Measurements from ENCODE around the gene DCLK2.

Gene DCLK2

DNA sequence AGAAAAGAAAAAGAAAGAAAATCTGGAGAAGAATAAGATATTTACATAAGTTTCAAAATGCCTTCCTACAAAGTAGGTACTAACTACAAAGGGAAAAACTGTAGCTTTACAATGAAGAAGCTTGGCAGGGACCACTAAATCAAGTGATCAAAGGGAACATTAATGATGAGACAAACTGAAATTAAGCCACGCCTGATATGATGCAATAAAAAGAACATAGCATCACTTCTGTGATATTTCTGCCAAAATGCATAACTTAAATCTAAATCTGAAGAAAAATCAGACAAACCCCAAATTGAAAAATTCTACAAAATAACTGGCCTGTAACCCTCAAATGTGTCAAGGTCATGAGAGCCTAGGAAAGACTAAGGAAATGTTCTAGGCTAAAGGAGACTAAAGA is 8.9 kb upstream of the DCLK2 start:
- DNase-seq (ENCODE audit: low read depth in 1 of 2, low spot score in 1 of 2) = no peak

DNA sequence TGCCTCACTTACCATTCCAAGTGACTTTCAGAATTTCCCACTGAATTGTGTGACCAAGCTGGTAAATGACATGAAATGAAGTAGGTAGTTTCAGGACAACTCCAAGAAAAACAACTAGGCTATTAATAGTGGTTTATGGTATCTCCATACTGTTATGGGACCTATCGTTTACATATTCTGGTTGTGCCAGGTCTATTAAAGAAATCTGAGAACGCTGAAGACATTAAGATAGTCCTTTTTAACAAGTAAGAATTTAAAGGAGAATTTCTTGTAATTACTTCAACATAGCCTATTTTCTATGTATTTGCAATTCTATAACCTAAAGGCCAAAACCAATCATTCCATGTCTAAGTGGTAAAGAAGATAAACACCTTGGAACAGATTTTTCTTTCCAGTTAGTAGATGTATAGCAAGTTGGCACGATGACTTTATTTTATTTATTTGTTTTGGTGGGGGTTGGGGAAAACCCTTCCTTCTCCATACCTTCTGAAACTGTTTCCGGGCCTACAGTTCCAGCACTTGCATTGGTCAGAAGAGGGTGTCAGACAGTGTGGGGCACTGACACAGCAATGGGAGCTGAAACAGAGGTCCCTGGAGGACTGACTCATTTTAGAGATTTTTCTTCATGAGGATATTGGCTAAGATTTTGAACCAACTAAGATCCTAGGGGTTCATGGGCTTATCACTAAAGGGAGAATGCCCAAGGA is 7.6 kb upstream of the DCLK2 start:
- no peak for DNase-seq (ENCODE audit: low read depth in 1 of 2, low spot score in 1 of 2)

DNA sequence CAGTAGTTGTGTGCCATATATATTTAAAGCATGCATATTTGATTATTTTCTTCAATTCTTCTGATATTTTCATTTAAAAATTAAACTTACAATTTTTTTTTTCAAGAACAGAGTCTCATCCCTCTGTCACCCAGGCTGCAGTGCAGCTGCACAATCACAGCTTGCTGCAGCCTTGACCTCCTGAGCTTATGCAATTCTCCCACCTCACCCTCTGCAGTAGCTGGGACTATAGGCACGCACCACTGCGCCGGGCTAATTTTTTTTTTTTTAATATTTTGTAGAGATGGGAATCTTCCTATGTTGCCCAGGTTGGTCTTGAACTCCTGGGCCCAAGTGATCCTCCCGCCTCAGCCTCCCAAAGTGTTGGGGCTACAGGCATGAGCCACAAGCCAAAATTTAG is 5.8 kb upstream of the DCLK2 start:
- DNase-seq (ENCODE audit: low read depth in 1 of 2, low spot score in 1 of 2) = no peak

DNA sequence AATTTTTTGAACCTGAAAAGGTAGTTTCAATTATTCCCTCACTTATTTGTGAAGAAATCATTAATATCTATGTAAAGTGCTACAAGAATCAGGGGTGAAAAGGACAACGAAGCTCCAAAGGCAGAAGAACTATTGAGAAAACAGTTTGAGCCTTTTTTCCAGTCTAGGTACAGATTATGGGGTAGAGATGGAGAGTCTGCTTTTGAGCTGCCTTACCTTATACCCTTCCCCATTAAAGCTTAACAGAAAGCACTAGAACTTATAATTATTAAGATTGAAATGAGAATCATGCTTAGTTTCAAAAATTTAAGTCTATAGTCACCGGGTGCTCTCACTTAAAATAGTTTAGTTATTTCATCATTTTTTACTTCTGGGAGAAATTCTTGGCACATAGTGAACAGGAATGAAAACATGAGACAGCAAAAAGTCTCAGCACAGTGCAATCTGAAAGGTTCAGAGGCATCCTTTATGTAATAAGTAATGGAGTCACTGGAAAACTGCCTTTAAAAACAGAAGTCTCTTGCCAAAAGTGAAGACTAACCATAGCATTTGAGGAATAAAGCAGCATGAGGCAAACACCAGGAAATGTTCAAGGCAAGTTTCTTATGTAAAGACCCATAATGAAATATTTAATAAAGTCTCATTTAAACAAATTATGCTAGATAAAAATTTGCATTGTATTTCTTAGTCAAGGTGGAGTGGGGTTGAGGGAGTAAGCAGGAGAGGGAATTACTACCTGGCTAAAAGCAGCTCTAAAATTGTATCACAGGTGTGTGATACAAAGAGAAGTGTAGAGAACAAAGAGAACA is 5.1 kb upstream of the DCLK2 start:
- DNase-seq (ENCODE audit: low read depth in 1 of 2, low spot score in 1 of 2) = no peak

DNA sequence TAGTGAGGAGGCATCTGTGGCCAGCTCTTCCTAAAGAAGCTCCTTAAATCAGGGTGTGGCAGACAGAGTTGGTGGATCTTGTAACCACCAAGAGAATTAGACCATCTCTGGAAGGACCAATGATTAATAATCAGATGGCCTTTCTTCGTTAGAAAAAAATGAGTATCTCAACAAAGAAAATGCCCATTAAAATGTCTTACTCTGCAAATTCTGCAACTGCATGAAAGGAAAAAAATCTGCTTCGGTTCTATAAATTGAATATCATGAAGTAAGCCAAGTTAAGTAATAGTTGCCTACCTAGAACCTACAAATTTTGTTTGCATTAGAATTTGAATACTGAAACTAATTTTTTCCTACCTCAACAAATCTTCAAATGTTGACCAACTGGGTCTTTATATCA is 4.2 kb upstream of the DCLK2 start:
- DNase-seq (ENCODE audit: low read depth in 1 of 2, low spot score in 1 of 2) = no peak

DNA sequence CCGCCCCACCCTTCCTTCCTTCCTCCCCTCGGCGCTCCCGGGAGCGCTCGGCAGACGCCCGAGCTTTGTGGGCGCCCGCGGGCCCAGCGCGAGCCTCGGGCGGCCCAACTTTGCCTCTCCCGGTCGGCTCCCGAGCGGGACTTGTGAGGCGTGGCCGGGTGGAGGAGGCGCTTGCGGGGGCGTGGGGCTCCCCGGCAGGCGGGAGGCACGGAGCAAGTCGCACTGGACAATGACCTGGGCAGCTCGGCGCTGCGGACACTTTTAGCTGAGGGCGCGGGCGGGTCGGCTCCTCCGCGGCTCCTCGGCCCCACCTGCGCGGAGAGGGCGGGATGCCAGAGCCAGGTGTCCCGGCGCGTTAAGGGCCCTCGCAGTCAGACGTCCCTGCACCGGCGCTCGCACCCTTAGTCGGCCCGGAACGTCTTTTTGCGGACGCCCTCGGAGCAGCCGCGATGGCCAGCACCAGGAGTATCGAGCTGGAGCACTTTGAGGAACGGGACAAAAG is 385 bp downstream of the DCLK2 start:
- DNase-seq (ENCODE audit: low read depth in 1 of 2, low spot score in 1 of 2) = no peak

DNA sequence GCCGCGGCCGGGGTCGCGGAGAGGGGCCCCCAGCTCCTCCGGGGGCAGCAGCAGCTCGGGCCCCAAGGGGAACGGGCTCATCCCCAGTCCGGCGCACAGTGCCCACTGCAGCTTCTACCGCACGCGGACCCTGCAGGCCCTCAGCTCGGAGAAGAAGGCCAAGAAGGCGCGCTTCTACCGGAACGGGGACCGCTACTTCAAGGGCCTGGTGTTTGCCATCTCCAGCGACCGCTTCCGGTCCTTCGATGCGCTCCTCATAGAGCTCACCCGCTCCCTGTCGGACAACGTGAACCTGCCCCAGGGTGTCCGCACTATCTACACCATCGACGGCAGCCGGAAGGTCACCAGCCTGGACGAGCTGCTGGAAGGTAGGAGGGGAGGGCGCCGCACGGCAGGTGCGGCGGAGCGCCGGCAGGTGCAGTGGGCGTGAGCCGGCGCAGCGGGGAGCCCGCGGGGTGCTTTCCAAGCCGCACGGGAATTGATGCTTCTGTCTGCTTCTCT is 886 bp downstream of the DCLK2 start:
- DNase-seq (ENCODE audit: low read depth in 1 of 2, low spot score in 1 of 2) = no peak

DNA sequence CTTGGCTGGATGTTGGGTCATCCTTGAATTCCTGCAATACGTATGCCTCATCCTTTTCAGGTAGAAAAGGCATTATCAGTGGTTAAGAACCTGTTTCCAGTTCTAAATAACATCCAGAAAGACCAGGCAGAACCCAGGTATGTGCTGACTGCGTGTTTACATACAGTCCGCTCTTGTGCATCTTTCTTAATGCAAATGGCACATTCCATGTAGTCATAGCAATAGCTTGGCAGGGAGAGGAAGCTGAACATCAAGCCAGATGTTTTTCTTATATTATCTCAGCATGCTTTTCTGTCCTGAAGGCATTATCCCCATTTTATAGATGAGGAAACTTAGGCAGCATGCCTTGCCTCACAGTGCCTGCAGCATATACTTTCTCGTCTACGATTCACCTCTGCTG is 2.1 kb downstream of the DCLK2 start:
- DNase-seq (ENCODE audit: low read depth in 1 of 2, low spot score in 1 of 2) = no peak

DNA sequence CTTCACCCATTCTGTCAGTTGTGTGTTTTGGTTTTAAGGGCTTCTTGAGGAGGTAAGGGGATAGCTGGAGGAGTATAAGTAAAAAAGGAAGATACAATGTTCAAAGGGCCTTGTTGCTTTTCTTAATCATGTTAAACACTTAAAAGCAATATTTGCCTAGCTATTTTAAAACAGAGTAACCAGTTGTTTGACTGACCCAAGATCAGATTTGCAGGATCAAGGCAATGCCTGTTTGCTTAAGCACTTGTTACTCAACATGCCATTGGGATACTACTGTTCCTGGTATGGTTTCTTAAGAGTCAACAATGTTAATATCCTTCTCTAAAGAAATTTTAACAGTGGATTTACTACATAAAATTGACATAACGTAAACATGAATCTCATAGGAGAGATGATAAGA is 2.6 kb downstream of the DCLK2 start:
- no peak for DNase-seq (ENCODE audit: low read depth in 1 of 2, low spot score in 1 of 2)

DNA sequence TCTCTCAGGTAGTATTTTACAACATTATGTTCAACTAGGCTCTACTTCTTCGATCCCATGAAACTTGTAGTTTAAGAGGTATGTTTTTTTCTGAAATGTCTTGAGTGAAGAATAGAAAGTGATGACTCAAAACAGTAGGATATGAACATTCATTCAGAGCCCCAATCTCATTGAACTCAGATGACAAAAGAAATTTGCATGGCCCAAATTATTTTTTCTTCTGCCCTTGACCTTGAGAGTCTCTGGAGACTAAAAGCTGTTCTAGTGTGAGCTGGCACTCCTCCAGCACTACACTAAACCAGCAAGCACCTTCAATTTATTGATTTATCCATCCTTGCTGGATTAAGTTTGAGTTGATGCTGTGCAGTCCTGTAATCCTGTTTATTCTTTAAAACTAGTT is 4.0 kb downstream of the DCLK2 start:
- DNase-seq (ENCODE audit: low read depth in 1 of 2, low spot score in 1 of 2) = no peak

DNA sequence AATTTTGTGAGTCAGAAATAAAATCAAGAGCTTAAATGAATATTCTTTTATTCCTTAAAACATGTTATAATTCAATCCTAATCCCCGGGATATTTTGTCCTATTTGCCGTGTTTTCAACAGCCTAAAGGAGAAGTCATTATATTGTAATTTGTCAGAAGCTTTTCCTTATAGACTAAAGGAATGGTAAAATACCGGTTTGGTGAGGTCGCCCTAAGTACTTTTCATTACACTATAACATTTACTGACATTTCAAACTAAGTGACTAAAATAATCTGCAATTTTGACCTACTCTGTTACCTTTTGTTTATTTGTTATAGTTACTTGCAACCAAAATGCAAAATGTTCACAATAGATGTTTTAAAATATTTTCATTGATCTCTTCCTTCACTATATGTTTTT is 8.8 kb downstream of the DCLK2 start:
- DNase-seq (ENCODE audit: low read depth in 1 of 2, low spot score in 1 of 2) = no peak

DNA sequence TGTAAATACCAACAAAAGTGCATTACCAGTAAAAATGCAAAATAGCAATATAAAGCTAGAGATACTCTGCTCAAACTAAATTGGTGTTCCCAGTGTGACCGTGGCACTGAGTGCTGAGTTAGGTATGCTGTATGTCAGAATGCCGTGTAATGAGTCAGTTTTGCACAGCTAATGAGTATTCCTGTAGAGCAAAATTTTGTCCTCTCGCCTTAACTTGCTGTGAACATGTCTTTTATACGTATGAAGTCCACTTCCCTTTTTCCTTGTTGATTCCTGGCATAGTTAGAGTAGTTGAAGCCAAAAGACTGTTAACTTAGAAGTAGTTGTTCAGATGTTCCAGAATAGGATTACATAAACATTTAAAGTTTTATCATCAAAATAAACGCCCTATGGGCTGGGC is 11.5 kb downstream of the DCLK2 start:
- no peak for DNase-seq (ENCODE audit: low read depth in 1 of 2, low spot score in 1 of 2)

DNA sequence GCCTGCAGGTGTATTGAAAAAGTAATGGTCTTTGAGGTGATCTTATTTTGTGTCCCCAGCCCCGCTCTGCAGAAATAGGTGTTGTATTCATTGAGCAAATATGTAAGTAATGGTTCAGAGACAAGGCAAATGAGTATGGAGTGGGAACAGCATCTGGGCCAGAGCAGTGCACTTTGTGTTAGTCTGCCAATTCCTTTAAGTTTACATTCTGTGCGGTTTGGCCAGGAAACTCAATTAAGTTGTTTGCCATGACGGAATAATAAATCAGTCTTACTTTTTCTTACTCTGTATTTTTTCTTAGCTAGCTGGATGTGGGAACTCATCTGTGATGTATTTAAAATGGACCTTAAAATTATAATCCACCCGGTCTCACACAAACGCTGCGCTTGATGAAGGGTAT is 12.6 kb downstream of the DCLK2 start:
- no peak for DNase-seq (ENCODE audit: low read depth in 1 of 2, low spot score in 1 of 2)

DNA sequence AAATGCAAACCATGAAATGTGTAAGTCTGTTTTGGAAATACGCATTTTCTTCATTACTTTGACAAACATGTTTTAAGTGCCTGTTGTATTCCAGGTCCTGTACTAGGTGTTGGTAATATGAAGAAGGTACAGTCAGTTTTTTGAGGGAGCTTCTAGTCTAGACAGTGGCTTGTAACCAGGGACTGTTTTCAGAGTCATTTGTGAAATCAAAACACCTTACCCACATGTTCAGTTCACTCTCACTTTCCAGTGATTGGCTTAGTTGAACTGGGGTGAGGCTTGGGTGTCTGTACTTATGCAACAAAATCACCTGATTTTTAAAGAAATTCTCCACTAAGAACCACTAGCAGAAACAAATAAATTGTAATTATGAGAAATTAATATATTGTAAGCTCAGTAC is 16.4 kb downstream of the DCLK2 start:
- DNase-seq (ENCODE audit: low read depth in 1 of 2, low spot score in 1 of 2) = no peak

DNA sequence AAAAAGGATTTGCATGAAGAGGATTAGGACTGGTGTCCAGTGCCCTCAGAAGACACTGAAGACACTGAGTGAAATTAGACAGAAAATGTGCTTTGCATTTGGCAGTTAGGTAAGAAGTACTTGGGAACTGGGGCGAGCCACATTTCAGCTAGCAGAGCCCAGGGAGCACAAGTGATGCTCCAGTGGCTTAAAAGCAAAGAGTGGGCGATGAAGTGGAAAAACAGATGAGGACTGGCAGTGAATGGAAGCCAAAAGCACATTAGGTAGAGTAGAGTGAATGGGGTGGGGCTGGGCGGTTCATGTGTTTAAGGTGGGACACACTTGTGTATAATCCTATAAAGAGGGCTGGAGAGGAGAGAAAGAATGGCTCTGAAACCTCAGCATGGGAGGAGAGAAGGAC is 18.4 kb downstream of the DCLK2 start:
- no peak for DNase-seq (ENCODE audit: low read depth in 1 of 2, low spot score in 1 of 2)

DNA sequence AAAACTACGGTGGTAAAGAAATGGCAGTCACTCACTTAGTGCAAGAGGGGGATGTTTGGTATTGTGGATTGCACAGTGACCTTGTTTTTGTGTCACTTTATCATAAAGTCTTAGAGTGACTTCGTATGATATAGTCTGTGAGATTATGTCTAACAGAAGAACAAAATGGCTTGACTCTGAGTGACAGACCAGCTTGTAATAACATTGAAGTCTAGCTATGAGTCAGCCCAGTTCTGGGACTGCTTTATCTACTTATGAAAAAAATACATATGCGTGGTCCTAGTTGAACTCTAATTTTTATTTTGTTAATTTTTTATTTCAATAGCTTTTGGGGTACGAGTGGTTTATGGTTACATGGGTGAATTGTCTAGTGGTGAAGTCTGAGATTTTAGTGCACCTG is 20.0 kb downstream of the DCLK2 start:
- DNase-seq (ENCODE audit: low read depth in 1 of 2, low spot score in 1 of 2) = no peak

DNA sequence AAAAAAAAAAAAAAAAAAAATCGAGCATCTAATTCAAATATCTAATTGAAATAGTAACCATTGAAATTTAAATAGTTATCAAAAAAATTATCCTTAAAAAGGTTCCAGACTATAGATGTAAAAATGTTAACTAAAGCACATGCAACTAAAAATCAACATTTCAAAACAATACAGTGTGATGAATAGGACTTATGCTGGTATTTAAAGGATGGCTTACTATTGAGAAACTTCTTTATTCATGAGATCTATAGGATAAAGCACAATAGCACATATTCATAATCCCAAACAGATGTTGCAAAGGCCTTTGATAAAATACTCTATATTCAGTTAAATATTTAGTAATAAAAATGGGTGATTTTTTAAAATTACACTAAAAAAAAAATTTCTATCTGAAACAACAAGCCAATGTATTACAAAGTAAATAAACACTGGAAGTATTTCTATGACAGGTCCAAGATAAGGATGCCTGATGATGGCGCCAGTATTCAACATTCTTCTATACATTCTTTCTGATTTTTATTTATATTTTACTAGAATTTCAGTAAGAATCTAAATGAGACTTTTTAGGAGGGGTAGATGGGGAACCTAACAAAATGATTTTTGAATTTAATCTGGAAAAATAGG is 26.3 kb downstream of the DCLK2 start:
- no peak for DNase-seq (ENCODE audit: low read depth in 1 of 2, low spot score in 1 of 2)

DNA sequence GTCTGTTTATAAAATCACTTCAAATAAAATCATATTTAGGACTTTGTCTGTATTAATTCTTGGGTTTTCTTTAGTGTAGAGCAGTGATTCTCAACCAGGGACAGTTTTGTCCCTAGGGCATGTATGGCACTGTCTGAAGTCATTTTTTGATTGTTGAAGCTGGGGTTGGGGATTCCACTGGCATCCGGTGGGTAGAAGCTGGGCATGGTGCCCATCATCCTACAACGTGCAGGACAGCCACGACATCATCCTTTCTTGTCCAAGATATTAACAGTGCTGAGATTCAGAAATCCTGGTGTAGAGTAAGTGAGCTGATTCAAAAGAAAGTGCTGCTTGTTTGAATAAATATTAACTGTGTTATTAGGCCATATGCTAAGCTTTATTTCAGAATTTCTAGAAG is 28.6 kb downstream of the DCLK2 start:
- no peak for DNase-seq (ENCODE audit: low read depth in 1 of 2, low spot score in 1 of 2)

DNA sequence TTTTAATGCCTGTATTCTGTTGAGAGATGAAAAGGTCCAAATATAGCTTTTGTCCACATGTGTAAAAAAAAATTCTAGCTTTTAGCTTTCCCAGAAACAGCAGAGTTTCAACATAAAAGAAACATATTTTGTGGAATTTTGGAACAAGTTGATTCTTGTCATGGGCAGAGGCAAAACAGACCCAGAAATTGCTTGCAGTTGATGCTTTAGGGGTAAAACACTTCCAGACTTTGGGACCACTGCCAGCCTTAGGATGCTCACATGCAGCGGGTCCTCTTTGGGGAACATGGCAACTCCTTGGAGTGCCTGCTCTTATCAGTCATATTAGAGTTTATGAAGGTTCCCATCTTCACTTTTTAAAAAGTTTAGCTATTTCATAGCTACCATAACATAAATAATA is 30.4 kb downstream of the DCLK2 start:
- DNase-seq (ENCODE audit: low read depth in 1 of 2, low spot score in 1 of 2) = no peak

DNA sequence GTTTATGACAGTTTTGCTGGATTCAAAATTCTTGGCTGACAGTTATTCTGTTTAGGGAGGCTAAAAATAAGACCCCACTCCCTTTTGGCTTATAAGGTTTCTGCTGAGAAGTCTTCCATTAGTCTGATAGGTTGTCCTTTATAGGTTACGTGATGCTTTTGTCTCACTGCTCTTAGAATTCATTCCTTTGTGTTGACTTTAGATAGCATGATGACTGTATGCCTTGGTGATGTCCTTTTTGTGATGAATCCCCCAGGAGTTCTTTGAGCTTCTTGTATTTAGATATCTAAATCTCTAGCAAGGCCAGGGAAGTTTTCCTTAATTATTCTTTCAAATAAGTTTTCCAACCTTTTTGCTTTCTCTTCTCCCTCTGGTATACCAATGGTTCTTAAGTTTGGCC is 36.4 kb downstream of the DCLK2 start:
- no peak for DNase-seq (ENCODE audit: low read depth in 1 of 2, low spot score in 1 of 2)

DNA sequence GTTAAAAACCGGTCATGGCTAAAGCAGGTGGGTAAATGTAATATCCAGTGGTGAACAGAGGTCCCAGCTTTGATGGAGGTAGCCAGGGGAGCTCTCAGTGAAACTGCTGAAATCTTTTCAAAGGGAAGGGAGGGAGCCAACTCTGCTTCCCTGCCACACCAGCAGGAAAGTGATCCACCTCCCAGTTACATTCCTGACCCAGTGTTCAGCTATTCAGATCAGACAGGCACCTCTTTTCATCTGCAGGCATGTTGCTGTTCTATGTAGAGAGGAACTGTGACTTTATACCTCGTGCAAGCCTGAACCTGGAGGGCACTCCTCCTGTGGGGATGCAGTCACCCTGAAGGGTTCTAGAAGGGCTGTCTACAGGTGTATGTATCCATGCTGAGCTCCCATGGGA is 37.6 kb downstream of the DCLK2 start:
- no peak for DNase-seq (ENCODE audit: low read depth in 1 of 2, low spot score in 1 of 2)

DNA sequence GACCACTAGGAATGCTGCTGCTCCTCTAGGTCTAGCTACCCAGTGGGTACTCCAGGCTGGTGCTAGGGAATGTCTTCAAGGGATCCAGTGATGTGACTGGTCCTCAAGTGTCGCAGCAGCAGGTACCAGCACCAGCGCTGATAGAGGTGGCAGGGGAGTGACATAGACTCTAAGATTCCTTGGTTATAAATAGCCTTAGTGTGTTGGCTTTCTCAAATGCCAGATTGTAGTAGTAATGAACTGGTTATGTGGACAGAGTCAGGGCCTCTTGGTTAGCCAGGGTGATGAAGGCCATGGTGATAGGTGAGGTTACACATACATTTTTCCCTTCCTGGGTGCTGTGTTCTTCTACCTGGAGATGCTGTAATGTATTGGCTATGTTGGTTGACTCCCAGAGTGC is 38.3 kb downstream of the DCLK2 start:
- DNase-seq (ENCODE audit: low read depth in 1 of 2, low spot score in 1 of 2) = no peak
